Neural cell (in vitro differentiated cells): ENCODE data around the gene KCNQ2. TPM values are rescaled to one million over a fixed set of nuclear protein-coding genes. Genes with fewer than 3 reads are reported as not detected.

Experiments
- H2AFZ ChIP-seq: fragments of 200-600, 300-800 bp; sonication (generic), shearing (Covaris generic); 2 replicates; pipeline ENCODE4 v1.6.0; 2014; ENCODE audit warnings: low read depth, mild to moderate bottlenecking, antibody characterized with exemption, low read length, moderate library complexity
- H3F3A ChIP-seq: fragments of 200-600 bp; shearing (Covaris generic); 2 replicates; pipeline ENCODE4 v1.6.1; 2016; ENCODE audit warnings: mild to moderate bottlenecking, moderate library complexity, mixed read lengths, antibody characterized with exemption, low read length; ENCODE audit not compliant: insufficient read depth, poor library complexity, severe bottlenecking
- H3K27ac ChIP-seq: fragments of 200-600, 300-800 bp; sonication (generic), shearing (Covaris generic); 2 replicates; pipeline ENCODE4 v1.5.1; 2014; ENCODE audit warnings: mild to moderate bottlenecking, low read length, moderate library complexity
- H3K27me3 ChIP-seq: fragments of 300-800, 200-600 bp; sonication (generic), shearing (Covaris generic); 2 replicates; pipeline ENCODE4 v1.6.0; 2014; ENCODE audit warnings: mild to moderate bottlenecking, low read depth, low read length, moderate library complexity; ENCODE audit not compliant: insufficient read depth
- H3K36me3 ChIP-seq: fragments of 300-800, 200-600 bp; sonication (generic), shearing (Covaris generic); 2 replicates; pipeline ENCODE4 v1.5.1; 2014; ENCODE audit warnings: mild to moderate bottlenecking, antibody characterized with exemption, low read length, moderate library complexity; ENCODE audit not compliant: insufficient read depth
- H3K4me2 ChIP-seq: fragments of 300-800, 200-600 bp; sonication (generic), shearing (Covaris generic); 2 replicates; pipeline ENCODE4 v1.6.0; 2014; ENCODE audit warnings: mild to moderate bottlenecking, low read length
- H3K4me3 ChIP-seq: fragments of 300-800, 200-600 bp; sonication (generic), shearing (Covaris generic); 2 replicates; pipeline ENCODE4 v1.5.1; 2014; ENCODE audit warnings: mild to moderate bottlenecking, low read length, moderate library complexity
- H3K79me2 ChIP-seq: fragments of 200-600 bp; shearing (Covaris generic); replicated peaks from 2 replicates; pipeline ENCODE4 v1.6.0; 2014; ENCODE audit warnings: mild to moderate bottlenecking, low read length, moderate library complexity; ENCODE audit not compliant: insufficient read depth
- H3K9ac ChIP-seq: fragments of 300-800, 200-600 bp; sonication (generic), shearing (Covaris generic); 2 replicates; pipeline ENCODE4 v1.6.1; 2016; ENCODE audit warnings: mild to moderate bottlenecking, low read length, mixed read lengths
- H3K9me2 ChIP-seq: fragments of 200-600 bp; shearing (Covaris generic); 2 replicates; pipeline ENCODE4 v1.6.1; 2016; ENCODE audit warnings: mild to moderate bottlenecking, low read length, mixed read lengths; ENCODE audit not compliant: insufficient read depth
- H3K9me3 ChIP-seq: fragments of 200-600, 300-800 bp; sonication (generic), shearing (Covaris generic); 2 replicates; pipeline ENCODE4 v1.6.1; 2016; ENCODE audit warnings: mild to moderate bottlenecking, mixed run types, low read length, moderate library complexity, mixed read lengths
- H4K20me1 ChIP-seq: fragments of 200-600 bp; shearing (Covaris generic); 2 replicates; pipeline ENCODE4 v1.6.1; 2016; ENCODE audit warnings: mild to moderate bottlenecking, mixed run types; ENCODE audit not compliant: insufficient read depth
- EZH2 ChIP-seq: fragments of 200-600, 300-800 bp; shearing (Covaris generic), sonication (generic); IDR thresholded peaks from 2 replicates; pipeline ENCODE4 v1.6.1; 2014; ENCODE audit warnings: antibody characterized with exemption, low read length, borderline replicate concordance, mild to moderate bottlenecking; ENCODE audit not compliant: insufficient read depth, poor library complexity, severe bottlenecking
- MXI1 ChIP-seq: fragments of 450-650 bp; conservative IDR thresholded peaks from 2 replicates; pipeline ENCODE4 v1.6.1; 2014; ENCODE audit warnings: antibody characterized with exemption, mild to moderate bottlenecking; ENCODE audit not compliant: poor library complexity, severe bottlenecking
- RAD21 ChIP-seq: fragments of 450-650 bp; conservative IDR thresholded peaks from 2 replicates; pipeline ENCODE4 v1.6.1; 2014; ENCODE audit warnings: antibody characterized with exemption, mild to moderate bottlenecking, moderate library complexity
- polyA plus RNA-seq: library from polyadenylated mRNA; depleted of rRNA; stranded (reverse); fragments of >200 nt; gene quantifications from 2 replicates; pipeline ENCODE4 v1.2.3, GENCODE V29; 2014

KCNQ2 gene
- polyA plus RNA-seq, 1 donor from 2014 or later = 84.7 TPM

- no peak overlapping the region for H3K27ac ChIP-seq
- TF ChIP-seq MXI1 (no peak), EZH2 (no peak), RAD21 (no peak)
- H3F3A ChIP-seq = no peaks in the 10 kb centered on the region
- H3K79me2 ChIP-seq = no peaks in the 10 kb centered on the region
- no peaks in the 10 kb centered on the region for H4K20me1 ChIP-seq
- H3K27me3 ChIP-seq = no peaks in the 10 kb centered on the region
- no peaks in the 10 kb centered on the region for H3K36me3 ChIP-seq
- no peak overlapping the region for H2AFZ ChIP-seq
- H3K9me2 ChIP-seq = no peaks in the 10 kb centered on the region
- H3K9me3 ChIP-seq = no peaks in the 10 kb centered on the region
- no peak overlapping the region for H3K9ac ChIP-seq
- H3K4me3 ChIP-seq = no peak overlapping the region
- no peak overlapping the region for H3K4me2 ChIP-seq
Measured at GRCh38 chr20:63350597-63351325, 121.7 kb downstream of the KCNQ2 start.

Other genes starting within 250 kb of the KCNQ2 start
- gene BIRC7, start 236.8 kb downstream of the KCNQ2 start, polyA plus RNA-seq = not detected in 2 replicates
- 11.2 and 18.7 TPM in 2 replicates for gene NKAIN4, start 218.2 kb downstream of the KCNQ2 start, polyA plus RNA-seq
- gene ARFGAP1, start 199.8 kb downstream of the KCNQ2 start, polyA plus RNA-seq = 70.2 and 82.0 TPM in 2 replicates
- 0.46 and 1.1 TPM in 2 replicates for gene COL20A1, start 179.5 kb downstream of the KCNQ2 start, polyA plus RNA-seq
- gene CHRNA4, start 111.3 kb downstream of the KCNQ2 start, polyA plus RNA-seq = 6.8 and 10.5 TPM in 2 replicates
- gene EEF1A2, start 26.4 kb upstream of the KCNQ2 start, polyA plus RNA-seq = 208 and 260 TPM in 2 replicates
- 95.1 and 106 TPM in 2 replicates for gene PPDPF, start 48.1 kb upstream of the KCNQ2 start, polyA plus RNA-seq
- not detected in 2 replicates for gene PTK6, start 64.7 kb upstream of the KCNQ2 start, polyA plus RNA-seq
- not detected in 2 replicates for gene SRMS, start 75.1 kb upstream of the KCNQ2 start, polyA plus RNA-seq
- 1.9 and 5.2 TPM in 2 replicates for gene FNDC11, start 81.5 kb upstream of the KCNQ2 start, polyA plus RNA-seq
- 0.40 and 1.3 TPM in 2 replicates for gene HELZ2, start 101.6 kb upstream of the KCNQ2 start, polyA plus RNA-seq
- 13.7 and 14.1 TPM in 2 replicates for gene GMEB2, start 154.4 kb upstream of the KCNQ2 start, polyA plus RNA-seq
- 268 and 322 TPM in 2 replicates for gene STMN3, start 180.8 kb upstream of the KCNQ2 start, polyA plus RNA-seq
- gene RTEL1, start 185.7 kb upstream of the KCNQ2 start, polyA plus RNA-seq = 29.2 and 31.9 TPM in 2 replicates
- 9.4 TPM in 1 of 2 replicates, not detected in the other for gene TNFRSF6B, start 224.0 kb upstream of the KCNQ2 start, polyA plus RNA-seq
- gene ARFRP1, start 235.3 kb upstream of the KCNQ2 start, polyA plus RNA-seq = 70.9 and 78.0 TPM in 2 replicates
- 60.8 and 67.5 TPM in 2 replicates for gene ZGPAT, start 235.4 kb upstream of the KCNQ2 start, polyA plus RNA-seq